ENCODE data around the gene KRT85.

The KRT85 gene

DNA sequence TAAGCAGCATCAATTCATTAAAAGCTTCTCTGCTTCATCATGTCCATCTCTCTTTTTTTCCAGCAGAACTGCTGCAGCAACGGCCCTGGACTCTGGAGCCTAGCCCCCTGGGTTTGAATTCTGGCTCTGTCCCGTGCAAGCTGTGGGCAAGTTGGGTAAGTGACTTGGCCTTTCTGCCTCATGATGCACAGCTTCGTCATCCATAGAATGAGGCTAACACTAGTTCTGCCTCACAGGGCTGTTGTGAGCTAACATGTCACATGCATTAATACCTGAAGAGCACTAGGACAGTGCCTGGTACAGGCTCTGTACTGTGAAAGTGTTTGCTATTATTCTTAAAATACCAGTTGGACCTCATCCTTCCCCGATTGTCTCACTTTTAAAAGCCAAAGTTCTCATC lies 34.6 kb upstream of the KRT85 start:
- Mint-ChIP-seq H3K4me1 (peaks cover 7% of the 10 kb centered on the region), H3K4me3 (no peak overlapping the region), H3K36me3 (ENCODE audit: low read depth) (no peaks in the 10 kb centered on the region), H3K27me3 (no peaks in the 10 kb centered on the region), H3K27ac (no peak overlapping the region), H3K9me3 (no peaks in the 10 kb centered on the region)
- ATAC-seq = no peak
- no peak for DNase-seq

DNA sequence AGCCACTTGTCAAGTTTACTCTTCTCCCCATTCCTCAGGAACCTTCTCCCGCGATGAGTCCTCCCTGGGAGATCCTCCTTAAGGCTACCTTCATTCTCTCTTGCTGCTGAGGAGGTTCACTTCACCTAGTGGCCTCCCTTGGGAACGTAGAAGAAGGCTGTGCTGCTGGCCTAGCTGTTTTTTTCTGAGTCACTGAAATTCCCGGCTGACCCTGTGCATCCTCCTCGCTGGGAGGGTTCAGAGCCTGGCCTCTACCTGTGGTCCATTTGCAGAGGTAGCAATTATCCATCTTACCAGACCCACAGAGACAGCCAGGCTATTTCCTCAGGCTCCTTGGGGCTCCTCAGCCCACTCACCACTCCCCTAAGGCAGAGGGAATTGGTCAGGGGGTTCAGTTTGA lies 34.2 kb upstream of the KRT85 start:
- no peak for DNase-seq
- H3K4me3 Mint-ChIP-seq = no peak overlapping the region
- H3K4me1 Mint-ChIP-seq = peaks cover 7% of the 10 kb centered on the region
- H3K9me3 Mint-ChIP-seq = no peaks in the 10 kb centered on the region
- H3K27me3 Mint-ChIP-seq = no peaks in the 10 kb centered on the region
- no peak overlapping the region for H3K27ac Mint-ChIP-seq
- no peak for ATAC-seq
- H3K36me3 Mint-ChIP-seq (ENCODE audit: low read depth) = no peaks in the 10 kb centered on the region

DNA sequence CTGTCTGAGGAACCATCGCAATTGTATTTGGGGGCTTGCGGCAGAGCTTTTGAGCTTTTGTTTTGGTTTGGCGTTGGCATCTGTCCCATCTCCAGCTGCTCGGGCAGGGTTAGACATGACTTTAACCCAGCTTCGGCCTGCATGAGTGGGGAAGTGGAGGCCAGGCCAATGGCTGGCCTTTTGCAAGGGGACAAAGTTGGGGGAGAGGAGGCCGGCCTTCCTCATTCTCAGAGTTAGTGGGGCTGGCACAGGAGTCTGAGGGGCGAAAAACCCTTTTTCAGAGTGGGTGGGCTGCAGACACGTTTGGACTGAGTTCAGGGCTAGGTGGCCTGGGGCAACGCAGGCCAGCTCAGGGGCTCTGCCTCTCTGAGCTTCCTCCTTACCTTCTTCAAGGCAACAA lies 33.6 kb upstream of the KRT85 start:
- Mint-ChIP-seq H3K9me3 (no peaks in the 10 kb centered on the region), H3K4me1 (peaks cover 7% of the 10 kb centered on the region), H3K4me3 (no peak overlapping the region), H3K27me3 (no peaks in the 10 kb centered on the region), H3K27ac (no peak overlapping the region), H3K36me3 (ENCODE audit: low read depth) (no peaks in the 10 kb centered on the region)
- DNase-seq = no peak
- ATAC-seq = no peak

DNA sequence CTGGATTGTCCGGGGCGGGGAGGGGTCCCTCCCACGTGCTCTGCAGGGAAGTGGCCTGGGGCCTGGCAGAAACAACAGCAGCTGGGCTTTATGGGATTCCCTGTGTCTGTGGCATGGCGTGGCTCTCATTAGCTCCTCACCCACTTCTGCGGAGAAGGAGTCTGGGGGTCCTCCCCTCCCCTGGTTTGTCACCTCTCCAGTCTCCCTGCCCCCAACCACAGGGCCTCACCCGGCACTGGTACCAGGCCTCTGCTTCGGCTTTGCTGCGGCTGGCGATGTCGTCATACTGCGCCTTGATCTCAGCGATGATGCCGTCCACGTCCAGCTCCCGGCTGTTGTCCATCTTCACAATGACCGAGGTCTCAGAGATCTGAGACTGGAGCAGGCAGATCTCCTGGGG lies 32.5 kb upstream of the KRT85 start:
- ATAC-seq = no peak
- Mint-ChIP-seq H3K27me3 (no peaks in the 10 kb centered on the region), H3K27ac (no peak overlapping the region), H3K4me1 (peaks cover 7% of the 10 kb centered on the region), H3K9me3 (no peaks in the 10 kb centered on the region), H3K36me3 (ENCODE audit: low read depth) (no peaks in the 10 kb centered on the region), H3K4me3 (no peak overlapping the region)
- DNase-seq = no peak

DNA sequence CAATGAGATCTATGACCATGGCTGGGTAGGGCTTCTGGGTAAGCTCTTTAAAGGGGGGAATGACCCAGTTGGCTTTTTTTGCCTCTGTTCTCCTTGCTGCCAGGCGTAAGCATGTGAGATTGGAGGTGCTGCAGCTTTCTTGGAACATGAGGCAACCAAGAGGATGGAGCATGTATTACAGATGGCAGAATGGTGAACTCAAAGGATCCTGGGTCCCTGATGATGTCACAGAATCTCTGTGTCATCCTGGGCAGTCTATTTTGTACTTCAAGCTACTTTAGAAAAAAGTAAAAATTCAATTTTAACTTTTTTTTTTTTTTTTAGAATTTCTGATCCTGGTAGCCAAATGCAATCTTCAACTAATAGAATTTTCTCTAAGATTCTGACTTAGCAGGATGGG lies 30.9 kb upstream of the KRT85 start:
- Mint-ChIP-seq H3K27ac (no peak overlapping the region), H3K4me1 (peaks cover 7% of the 10 kb centered on the region), H3K4me3 (no peak overlapping the region), H3K27me3 (no peaks in the 10 kb centered on the region), H3K9me3 (no peaks in the 10 kb centered on the region), H3K36me3 (ENCODE audit: low read depth) (no peaks in the 10 kb centered on the region)
- ATAC-seq (no peak), DNase-seq (no peak)

DNA sequence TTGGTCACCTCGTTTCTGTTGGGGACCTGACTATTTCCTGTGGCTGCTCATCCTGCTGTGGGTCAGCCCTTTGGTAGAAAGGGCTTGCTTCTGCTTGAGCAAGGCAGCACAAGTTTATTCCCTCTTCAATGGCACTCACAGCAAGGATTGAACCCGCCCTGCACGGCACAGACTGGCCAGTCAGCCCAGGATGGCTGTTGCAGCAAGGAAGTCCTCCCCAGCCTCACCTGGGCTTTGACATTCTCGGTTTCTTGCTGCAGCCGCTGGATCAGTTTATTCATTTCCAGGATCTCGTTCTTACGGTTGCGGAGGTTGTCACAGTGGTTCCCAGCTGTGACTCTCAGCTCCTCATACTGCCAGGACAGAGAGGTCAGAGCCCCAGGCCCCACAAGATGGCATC lies 29.4 kb upstream of the KRT85 start:
- no peaks in the 10 kb centered on the region for H3K27me3 Mint-ChIP-seq
- H3K9me3 Mint-ChIP-seq = no peaks in the 10 kb centered on the region
- peaks cover 7% of the 10 kb centered on the region for H3K4me1 Mint-ChIP-seq
- no peaks in the 10 kb centered on the region for H3K36me3 Mint-ChIP-seq (ENCODE audit: low read depth)
- DNase-seq (no peak), ATAC-seq (no peak)
- H3K27ac Mint-ChIP-seq = no peak overlapping the region
- H3K4me3 Mint-ChIP-seq = no peak overlapping the region

DNA sequence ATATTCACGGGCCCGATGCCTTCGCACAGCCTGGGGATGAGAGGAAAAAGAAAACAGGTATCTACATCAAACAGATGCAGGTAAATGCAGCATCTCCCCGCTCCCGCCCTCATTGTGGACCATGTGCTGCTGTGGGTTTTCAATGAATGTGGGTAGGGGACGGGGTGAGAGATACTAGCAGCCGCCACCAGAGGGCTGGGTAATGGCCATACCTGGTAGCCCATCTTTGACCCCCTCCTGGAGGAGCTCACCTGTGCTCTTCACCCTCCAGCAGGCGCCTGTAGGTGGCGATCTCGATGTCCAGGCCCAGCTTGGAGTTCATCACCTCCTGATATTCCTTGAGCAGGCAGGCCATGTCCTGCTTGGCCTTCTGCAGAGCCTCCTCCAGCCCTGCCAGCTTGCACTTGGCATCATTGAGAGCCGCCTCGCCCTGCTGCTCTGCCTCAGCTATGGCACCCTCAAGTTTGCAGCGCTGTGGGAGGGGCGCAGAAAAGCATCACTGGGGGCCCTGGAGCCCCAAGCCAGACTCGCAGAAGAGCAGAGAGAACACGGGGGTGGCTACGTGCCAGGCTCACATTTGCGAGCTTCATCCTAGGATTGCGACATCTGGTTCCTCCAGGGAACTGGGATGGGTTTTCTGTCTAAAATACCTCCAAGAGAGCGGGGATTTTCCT lies 28.6 kb upstream of the KRT85 start:
- Mint-ChIP-seq H3K36me3 (ENCODE audit: low read depth) (no peaks in the 10 kb centered on the region), H3K27me3 (no peaks in the 10 kb centered on the region), H3K27ac (no peak overlapping the region), H3K4me3 (no peak overlapping the region), H3K4me1 (peaks cover 7% of the 10 kb centered on the region), H3K9me3 (no peaks in the 10 kb centered on the region)
- DNase-seq (peak; percentile 7), ATAC-seq (no peak)

DNA sequence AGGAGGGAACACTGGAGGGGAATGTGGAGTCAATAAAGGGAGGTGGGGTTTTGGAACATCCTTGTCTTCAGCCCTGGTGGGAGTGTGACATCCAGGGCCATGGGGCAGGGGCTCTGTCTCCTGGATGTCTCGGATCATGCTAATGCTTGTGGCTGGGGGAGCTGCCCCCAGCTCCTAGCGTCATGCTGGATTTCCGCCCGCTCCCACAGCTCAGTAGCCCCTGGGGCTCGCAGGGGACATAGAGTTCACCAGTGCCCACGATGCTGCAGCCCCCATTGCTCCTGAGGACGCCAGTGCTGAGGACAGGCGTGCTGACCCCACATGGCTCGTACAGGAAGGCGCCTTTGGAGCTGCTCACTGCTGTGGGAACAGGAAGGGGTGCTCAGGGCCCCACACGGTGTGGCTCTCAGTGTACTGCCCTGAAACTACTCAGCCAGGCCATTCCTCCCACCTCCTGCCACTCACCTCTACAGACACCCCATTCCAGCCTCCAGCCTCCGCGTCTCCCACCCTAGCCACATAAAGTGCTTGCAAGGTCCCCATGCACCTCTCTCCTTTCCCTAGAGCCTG lies 27.6 kb upstream of the KRT85 start:
- no peak overlapping the region for H3K4me3 Mint-ChIP-seq
- H3K9me3 Mint-ChIP-seq = no peaks in the 10 kb centered on the region
- no peaks in the 10 kb centered on the region for H3K36me3 Mint-ChIP-seq (ENCODE audit: low read depth)
- no peak for ATAC-seq
- no peaks in the 10 kb centered on the region for H3K27me3 Mint-ChIP-seq
- no peak overlapping the region for H3K27ac Mint-ChIP-seq
- H3K4me1 Mint-ChIP-seq = peaks cover 7% of the 10 kb centered on the region
- no peak for DNase-seq

DNA sequence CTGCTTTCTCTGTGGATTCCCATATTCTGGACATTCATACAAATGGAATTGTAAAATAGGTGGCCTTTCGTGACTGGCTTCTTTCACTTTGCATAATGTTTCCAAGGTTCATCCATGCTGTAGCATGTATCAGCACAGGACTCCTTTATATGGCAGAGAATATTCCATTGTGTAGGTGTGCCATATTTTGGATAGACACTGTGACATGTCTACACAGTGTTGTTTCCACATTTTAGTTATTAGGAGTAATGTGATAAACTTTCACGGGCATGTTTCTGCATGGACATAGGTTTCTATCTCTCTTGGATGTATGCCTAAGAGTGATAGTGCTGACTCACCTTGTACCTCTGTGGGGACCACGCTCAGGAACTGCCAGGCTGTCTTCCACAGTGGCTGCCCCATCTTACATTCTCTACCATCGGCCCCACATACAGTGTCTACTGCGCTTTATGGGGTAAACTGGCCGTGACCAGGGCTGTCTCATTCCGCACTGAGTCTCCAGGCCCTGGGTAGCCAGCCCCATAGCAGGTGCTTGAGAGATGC lies 25.3 kb upstream of the KRT85 start:
- Mint-ChIP-seq H3K4me3 (no peak overlapping the region), H3K9me3 (no peaks in the 10 kb centered on the region), H3K36me3 (ENCODE audit: low read depth) (no peaks in the 10 kb centered on the region), H3K27me3 (no peaks in the 10 kb centered on the region), H3K27ac (no peak overlapping the region), H3K4me1 (no peaks in the 10 kb centered on the region)
- ATAC-seq (no peak), DNase-seq (no peak)

DNA sequence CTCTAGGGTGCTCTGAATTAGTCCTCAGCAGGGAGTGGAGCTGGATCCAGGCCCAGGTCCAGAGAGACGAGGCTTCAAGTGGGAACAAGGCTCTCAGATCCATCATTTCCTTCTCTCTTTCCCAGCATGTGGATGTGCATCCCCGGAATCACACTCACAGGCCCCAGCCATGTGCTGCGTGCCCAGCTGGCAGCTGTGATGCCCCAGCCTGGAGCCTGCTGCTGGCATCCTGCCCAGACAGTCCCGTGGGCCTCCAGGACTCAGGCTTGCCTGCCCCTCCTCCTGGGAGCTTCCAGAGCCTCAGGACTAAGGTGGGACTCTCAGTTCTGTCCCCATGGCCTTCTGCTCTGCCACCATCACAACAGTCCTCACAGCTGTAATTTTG lies 24.3 kb upstream of the KRT85 start:
- H3K27me3 Mint-ChIP-seq = no peaks in the 10 kb centered on the region
- no peak overlapping the region for H3K4me3 Mint-ChIP-seq

DNA sequence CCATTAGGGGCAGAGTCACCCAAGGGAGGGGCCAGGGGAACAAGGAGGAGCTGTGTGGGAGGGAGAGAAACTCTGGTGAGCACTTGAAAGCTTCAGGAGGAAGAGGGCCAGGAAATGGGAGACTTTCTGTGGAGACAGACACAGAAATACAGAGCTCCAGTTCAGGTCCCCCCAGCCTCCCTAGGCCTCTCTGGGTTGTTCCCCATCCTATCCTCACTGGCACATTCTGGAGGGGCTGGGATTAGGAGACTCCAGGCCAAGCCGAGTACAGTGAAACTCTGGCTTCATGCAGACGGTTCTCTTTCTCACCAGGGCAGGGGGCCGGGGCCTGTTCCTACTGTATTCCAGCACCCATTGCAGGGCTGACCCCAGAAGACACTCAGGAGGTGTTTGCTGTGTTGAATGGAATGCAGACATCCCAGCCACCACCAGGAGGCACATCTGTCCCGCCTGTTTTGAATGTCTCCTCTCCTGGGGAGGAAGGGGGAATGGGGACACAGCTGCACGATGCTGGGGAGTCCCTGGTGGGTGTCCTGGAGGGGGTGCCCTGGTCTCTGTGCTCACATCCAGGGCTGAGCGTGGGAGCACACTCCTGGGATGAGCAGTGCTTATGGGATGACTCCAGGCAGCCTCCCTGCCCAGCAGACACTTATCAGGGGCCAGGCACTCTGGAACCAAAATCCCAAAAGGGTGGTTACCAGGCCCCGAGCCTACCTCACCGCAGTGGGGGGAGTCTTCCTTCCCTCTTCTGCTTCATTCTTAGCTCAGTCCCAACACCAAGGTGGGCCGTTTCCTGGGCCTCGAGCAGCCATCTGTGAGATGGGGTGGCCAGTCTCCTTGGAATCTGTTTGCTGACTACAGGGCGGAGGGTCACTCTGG lies 23.7 kb upstream of the KRT85 start:
- Mint-ChIP-seq H3K36me3 (ENCODE audit: low read depth) (no peaks in the 10 kb centered on the region), H3K9me3 (no peaks in the 10 kb centered on the region), H3K4me3 (no peak overlapping the region), H3K27ac (no peak overlapping the region), H3K4me1 (no peaks in the 10 kb centered on the region), H3K27me3 (no peaks in the 10 kb centered on the region)
- no peak for DNase-seq
- no peak for ATAC-seq

More for the DNA sequence above, 24.3 kb upstream of the KRT85 start:
- no peaks in the 10 kb centered on the region for H3K9me3 Mint-ChIP-seq
- H3K36me3 Mint-ChIP-seq (ENCODE audit: low read depth) = no peaks in the 10 kb centered on the region
- ATAC-seq (no peak), DNase-seq (no peak)
- H3K4me1 Mint-ChIP-seq = no peaks in the 10 kb centered on the region
- no peak overlapping the region for H3K27ac Mint-ChIP-seq

DNA sequence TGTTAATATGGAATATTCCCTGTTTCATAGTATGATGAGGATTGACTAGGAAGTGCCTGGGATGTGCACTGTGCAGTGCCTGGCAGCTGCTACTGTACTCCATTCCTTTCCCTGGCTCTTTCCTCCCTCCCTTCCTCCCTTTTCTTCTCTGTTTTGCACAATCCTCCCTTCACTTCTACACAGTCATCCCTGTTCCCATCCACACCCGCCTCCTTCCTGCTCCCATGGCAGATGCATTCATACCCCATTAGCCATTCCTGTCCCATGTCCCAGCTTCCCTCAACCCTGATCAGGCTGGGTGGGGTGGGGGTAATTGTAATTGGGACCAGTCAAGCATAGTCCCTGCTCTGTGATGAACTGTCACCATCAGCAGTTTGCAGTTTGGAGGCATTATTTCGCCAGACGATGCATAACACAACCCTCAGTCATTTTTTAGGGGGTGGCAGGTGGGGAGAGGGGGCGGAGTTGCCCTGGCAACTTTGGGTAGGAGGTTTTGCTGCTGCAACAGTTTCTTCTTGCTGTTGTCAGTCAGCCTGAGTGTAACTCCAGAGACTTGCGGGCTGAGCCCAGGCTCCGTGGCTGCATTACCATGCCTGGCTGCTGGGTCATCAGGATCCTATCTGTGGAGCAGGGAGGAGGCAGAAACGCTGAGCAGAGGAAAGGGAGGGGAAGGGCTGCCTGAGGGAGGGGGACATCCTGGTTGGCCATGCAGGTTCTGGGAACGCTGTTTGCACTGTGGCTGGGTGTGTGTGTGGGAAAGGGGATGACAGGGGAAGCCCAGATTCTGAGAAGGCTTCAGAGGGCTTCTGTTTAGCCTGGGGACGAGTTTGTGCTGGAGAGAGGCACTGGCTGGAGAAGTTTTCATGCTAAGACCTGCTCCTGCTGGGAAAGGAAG lies 22.3 kb upstream of the KRT85 start:
- H3K27ac Mint-ChIP-seq = no peak overlapping the region
- DNase-seq (no peak), ATAC-seq (no peak)
- no peaks in the 10 kb centered on the region for H3K4me1 Mint-ChIP-seq
- H3K36me3 Mint-ChIP-seq (ENCODE audit: low read depth) = no peaks in the 10 kb centered on the region
- H3K4me3 Mint-ChIP-seq = no peak overlapping the region
- no peaks in the 10 kb centered on the region for H3K9me3 Mint-ChIP-seq
- H3K27me3 Mint-ChIP-seq = no peaks in the 10 kb centered on the region

DNA sequence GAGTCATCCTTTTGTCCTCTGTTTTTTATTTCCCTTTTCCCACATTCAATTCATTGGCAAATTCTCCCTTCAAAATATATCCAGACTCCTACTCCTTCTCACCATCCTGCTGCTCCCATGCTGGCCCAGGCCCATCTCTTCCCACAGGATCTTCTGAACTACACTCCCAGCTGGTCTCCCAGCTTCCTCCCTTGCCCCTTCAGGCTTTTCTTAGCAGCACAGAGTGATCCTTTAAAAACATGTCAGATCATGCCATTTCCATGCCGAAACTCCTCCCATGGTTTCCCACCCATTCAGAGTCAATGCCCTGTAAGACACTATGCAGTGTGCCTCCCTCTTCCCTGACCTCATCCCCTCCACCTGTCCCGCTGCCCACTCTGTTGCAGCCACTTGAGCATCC lies 20.6 kb upstream of the KRT85 start:
- Mint-ChIP-seq H3K4me1 (peaks cover 4% of the 10 kb centered on the region), H3K4me3 (no peak overlapping the region), H3K36me3 (ENCODE audit: low read depth) (no peaks in the 10 kb centered on the region), H3K9me3 (no peaks in the 10 kb centered on the region), H3K27ac (no peak overlapping the region), H3K27me3 (no peaks in the 10 kb centered on the region)
- DNase-seq (no peak), ATAC-seq (no peak)

DNA sequence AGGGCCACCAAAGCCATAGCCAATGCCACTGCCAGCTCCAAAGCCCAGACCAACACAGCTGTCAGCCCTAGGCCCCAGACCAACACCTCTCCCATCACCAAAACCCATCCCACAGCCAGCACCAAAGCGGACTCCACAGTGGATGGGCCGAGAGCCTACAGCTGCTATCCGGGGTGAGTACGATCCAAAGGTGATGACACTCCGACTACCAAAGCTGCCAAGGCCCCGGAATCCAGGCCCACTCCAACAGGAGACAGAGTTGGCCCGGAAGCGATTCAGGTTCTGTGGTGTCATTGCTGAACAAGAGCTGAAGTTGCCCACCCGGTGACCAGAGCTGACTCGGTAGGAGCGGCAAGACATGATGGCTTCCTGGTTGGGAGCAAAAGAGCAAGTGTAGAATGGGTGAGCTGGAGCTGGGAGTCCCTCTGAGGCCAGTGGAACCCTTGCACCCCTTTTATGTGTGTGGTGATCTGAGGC lies 18.0 kb upstream of the KRT85 start, which contains the start of gene KRT84:
Gene KRT84 (minus strand): TSS at position 427 of the 477 bp plus-strand sequence. CDS start 67 bp downstream, at position 360.
- H3K27ac Mint-ChIP-seq = no peak within 1 kb of the TSS
- no peak for DNase-seq
- H3K27me3 Mint-ChIP-seq = no peaks in the 10 kb centered on the region
- peaks cover 8% of the 10 kb centered on the region for H3K4me1 Mint-ChIP-seq
- no peaks in the 10 kb centered on the region for H3K36me3 Mint-ChIP-seq (ENCODE audit: low read depth)
- no peak for ATAC-seq
- no peaks in the 10 kb centered on the region for H3K9me3 Mint-ChIP-seq
- H3K4me3 Mint-ChIP-seq = no peak within 1 kb of the TSS

Measured in activated naive CD8-positive, alpha-beta T cell treated with anti-CD3 and anti-CD28 coated beads, Interleukin-2, amount 50 U/mL, for 24 hours (primary cell).